Left lung (tissue), 10 donors: ENCODE measurements around the gene PPFIBP2. TPM values are rescaled to one million over a fixed set of nuclear protein-coding genes. Genes with fewer than 3 reads are reported as not detected.

ENCODE experiments used
- ATAC-seq: fragments of 200-7000 bp; cut with Tn5 transposase; one replicate; pipeline ENCODE4 v1.9.1; 2020; ENCODE audit warnings: moderate library complexity
- DNase-seq, 4 donors: peaks; one replicate each; pipeline ENCODE4 v3.0.0-alpha.2; 2013 to 2020
- H3K27ac ChIP-seq, 2 donors: fragments of 200-600 bp; sonication (generic) in 1 of 2; one replicate each; pipeline versions ENCODE4 v1.5.0 to v1.8.0; 2020 to 2021
- H3K27me3 ChIP-seq, 2 donors: fragments of 200-600 bp; sonication (generic) in 1 of 2; one replicate each; pipeline versions ENCODE4 v1.5.0 to v1.8.0; 2020 to 2021
- H3K36me3 ChIP-seq, 2 donors: fragments of 200-600 bp; sonication (generic) in 1 of 2; one replicate each; pipeline versions ENCODE4 v1.5.0 to v1.8.0; 2020 to 2021
- H3K4me1 ChIP-seq, 2 donors: fragments of 200-600 bp; one replicate each; pipeline ENCODE4 v1.8.0; 2021
- H3K4me3 ChIP-seq, 2 donors: fragments of 200-600 bp; sonication (generic) in 1 of 2; one replicate each; pipeline versions ENCODE4 v1.5.0 to v1.8.0; 2020 to 2021; ENCODE audit warnings: mild to moderate bottlenecking in 1 of 2
- H3K9me3 ChIP-seq, 2 donors: fragments of 200-600 bp; sonication (generic) in 1 of 2; one replicate each; pipeline versions ENCODE4 v1.5.0 to v1.8.0; 2020 to 2021
- intact Hi-C, 2 donors: fragments of 100-400 bp; cut with DNase I; formaldehyde crosslinking; loops; one replicate each; pipeline versions ENCODE4 v1.11.2 to v1.14.2; 2022
- polyA plus RNA-seq, 6 donors: library from polyadenylated mRNA; unstranded; fragments of 120-200 nt; gene quantifications; one replicate each; pipeline ENCODE4 v1.2.1, GENCODE V29; 2013; ENCODE audit not compliant: insufficient read length in 6 of 6
- total RNA-seq, 2 donors: library from RNA; stranded (reverse); fragmentation: NEBNext Ultra II Directional; extraction: Animal tissue kit (Norgen Biotek cat#: 25700); gene quantifications; one replicate each; pipeline ENCODE4 v1.2.1, GENCODE V29; 2021
- TF ChIP-seq, protein P1 (sequence below), 2 donors: fragments of 200-600 bp; sonication (generic) in 1 of 2; IDR thresholded peaks; one replicate each; pipeline versions ENCODE4 v1.5.0 to v1.8.0; 2021; ENCODE audit warnings: antibody characterized with exemption in 2 of 2
- donor health status: DM: no; HTN: yes; CAD: no.
- donor health status: DM: no; HTN: no; CAD: no.

PPFIBP2 gene
- total and polyA plus RNA-seq, 8 donors, result 18.7 to 48.7 (median 37.3) TPM

DNA sequence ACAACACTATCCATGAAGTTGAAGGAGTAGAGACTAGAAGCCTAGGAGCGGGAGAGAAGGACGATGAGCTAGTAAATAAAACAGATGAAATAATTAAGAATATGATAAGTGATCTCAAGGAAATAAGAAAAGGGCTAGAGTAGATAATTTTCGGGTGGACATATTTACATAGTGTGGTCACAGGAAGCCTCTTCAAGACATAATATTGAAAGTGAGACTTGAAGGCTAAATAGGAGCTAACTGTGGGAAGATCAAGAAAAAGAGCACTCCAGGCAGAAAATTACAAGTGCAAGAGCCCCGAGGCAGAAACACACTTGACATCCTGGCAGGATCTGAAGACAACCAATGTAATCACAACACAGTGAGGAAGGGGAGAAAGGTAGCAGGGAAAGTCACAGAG, 11.9 kb upstream of the PPFIBP2 start:
- no peak overlapping the region for H3K4me3 ChIP-seq
- H3K27ac ChIP-seq, result no peak overlapping the region
- TF ChIP-seq, protein P1, sequence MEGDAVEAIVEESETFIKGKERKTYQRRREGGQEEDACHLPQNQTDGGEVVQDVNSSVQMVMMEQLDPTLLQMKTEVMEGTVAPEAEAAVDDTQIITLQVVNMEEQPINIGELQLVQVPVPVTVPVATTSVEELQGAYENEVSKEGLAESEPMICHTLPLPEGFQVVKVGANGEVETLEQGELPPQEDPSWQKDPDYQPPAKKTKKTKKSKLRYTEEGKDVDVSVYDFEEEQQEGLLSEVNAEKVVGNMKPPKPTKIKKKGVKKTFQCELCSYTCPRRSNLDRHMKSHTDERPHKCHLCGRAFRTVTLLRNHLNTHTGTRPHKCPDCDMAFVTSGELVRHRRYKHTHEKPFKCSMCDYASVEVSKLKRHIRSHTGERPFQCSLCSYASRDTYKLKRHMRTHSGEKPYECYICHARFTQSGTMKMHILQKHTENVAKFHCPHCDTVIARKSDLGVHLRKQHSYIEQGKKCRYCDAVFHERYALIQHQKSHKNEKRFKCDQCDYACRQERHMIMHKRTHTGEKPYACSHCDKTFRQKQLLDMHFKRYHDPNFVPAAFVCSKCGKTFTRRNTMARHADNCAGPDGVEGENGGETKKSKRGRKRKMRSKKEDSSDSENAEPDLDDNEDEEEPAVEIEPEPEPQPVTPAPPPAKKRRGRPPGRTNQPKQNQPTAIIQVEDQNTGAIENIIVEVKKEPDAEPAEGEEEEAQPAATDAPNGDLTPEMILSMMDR (IDR thresholded peaks at IDR 0.05), result no peak
- H3K9me3 ChIP-seq, result no peaks in the 10 kb centered on the region
- H3K27me3 ChIP-seq, result no peaks in the 10 kb centered on the region
- DNase-seq (no peak), ATAC-seq (no peak)
- no peaks in the 10 kb centered on the region for H3K36me3 ChIP-seq
- H3K4me1 ChIP-seq, result no peaks in the 10 kb centered on the region
- intact Hi-C loops, result no loop called here

DNA sequence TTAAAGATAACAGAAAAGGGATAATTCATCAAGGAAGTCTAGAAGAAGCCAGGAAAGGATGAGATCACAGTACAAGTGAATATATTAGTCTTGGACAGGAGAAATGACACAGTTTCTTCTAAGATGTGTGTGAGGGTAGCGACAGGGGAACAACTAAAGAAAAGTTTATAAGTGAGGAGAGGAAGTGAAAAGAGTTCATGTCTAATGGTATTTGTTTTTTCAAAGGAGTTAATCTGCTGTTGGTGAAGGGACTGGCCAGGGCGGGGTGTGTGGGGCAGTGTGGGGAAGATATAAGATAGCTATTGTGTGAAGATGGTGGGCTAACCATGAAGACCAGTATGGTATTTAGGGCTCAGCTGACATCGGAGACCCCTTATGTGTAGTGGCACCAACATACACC, 7.6 kb upstream of the PPFIBP2 start:
- Histone ChIP-seq H3K27me3 (no peaks in the 10 kb centered on the region), H3K9me3 (no peaks in the 10 kb centered on the region), H3K36me3 (no peaks in the 10 kb centered on the region), H3K4me1 (peaks cover 0 to 3% of the 10 kb centered on the region in 2 donors), H3K4me3 (no peak overlapping the region), H3K27ac (no peak overlapping the region)
- TF ChIP-seq, protein P1 (IDR thresholded peaks at IDR 0.05), result no peak
- no peak for DNase-seq
- no peak for ATAC-seq
- intact Hi-C loops, result no loop called here

DNA sequence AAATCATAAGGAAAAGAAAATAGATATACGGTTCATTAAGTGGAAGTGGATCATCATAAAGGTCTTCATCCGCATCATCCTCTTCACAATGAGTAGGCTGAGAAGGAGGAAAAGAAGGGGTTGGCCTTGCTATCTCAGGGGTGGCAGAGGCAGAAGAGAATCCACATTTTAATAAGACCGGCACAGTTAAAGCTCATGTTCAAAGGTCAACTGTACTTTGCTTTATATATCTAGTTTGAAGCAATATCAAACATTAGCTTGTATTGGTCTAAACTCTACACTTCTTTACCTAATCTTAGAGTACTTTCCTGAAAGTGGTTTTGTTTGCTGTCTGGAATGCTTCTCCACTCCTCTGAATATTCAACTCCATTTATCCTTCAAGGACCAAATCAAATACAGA, 5.7 kb upstream of the PPFIBP2 start:
- TF ChIP-seq, protein P1 (IDR thresholded peaks at IDR 0.05), result no peak
- no peak for DNase-seq
- H3K4me3 ChIP-seq, result no peak overlapping the region
- intact Hi-C loops, result no loop called here
- no peak for ATAC-seq
- H3K36me3 ChIP-seq, result no peaks in the 10 kb centered on the region
- peaks cover 7 to 20% of the 10 kb centered on the region in 2 donors for H3K4me1 ChIP-seq
- no peak overlapping the region for H3K27ac ChIP-seq
- no peaks in the 10 kb centered on the region for H3K27me3 ChIP-seq
- H3K9me3 ChIP-seq, result no peaks in the 10 kb centered on the region

DNA sequence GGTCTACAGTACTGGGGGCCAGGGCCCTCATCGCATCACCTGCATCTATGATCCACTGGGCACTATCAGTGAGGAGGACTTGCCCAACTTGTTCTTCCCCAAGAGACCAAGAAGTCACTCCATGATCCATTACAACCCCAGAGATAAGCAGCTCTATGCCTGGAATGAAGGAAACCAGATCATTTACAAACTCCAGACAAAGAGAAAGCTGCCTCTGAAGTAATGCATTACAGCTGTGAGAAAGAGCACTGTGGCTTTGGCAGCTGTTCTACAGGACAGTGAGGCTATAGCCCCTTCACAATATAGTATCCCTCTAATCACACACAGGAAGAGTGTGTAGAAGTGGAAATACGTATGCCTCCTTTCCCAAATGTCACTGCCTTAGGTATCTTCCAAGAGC, 3.8 kb upstream of the PPFIBP2 start:
- intact Hi-C loops, result no loop called here
- Histone ChIP-seq H3K4me1 (peaks cover 9 to 32% of the 10 kb centered on the region in 2 donors), H3K36me3 (no peaks in the 10 kb centered on the region), H3K9me3 (no peaks in the 10 kb centered on the region), H3K27me3 (peaks cover 0 to 12% of the 10 kb centered on the region in 2 donors), H3K4me3 (no peak overlapping the region), H3K27ac (no peak overlapping the region)
- TF ChIP-seq, protein P1 (IDR thresholded peaks at IDR 0.05), result no peak
- DNase-seq, result no peak
- no peak for ATAC-seq

DNA sequence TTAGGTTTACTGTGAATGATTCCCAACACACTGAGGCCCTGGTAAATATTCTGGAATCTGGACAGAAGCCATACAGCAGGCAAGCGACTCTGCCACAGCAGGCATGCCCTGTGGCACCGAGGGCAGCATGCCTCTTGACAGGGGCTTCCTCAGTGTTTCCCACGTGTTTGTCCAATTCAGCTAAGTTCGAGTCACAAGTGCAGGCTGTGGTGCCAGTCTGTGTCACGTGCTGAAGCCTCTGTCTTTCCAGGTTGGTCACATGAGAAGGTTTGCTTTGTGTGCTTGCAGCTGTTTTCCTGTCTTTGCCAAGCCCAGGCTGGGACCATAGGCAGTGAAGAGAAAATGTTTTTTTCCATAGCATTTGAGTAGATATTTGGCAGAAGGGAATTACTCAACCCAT, 2.4 kb upstream of the PPFIBP2 start:
- peak in 2 of 4 donors; percentile 55 to 71 for DNase-seq
- no peak overlapping the region for H3K4me3 ChIP-seq
- no peak overlapping the region for H3K27ac ChIP-seq
- peaks cover 9 to 40% of the 10 kb centered on the region in 2 donors for H3K4me1 ChIP-seq
- no peaks in the 10 kb centered on the region for H3K36me3 ChIP-seq
- ATAC-seq, result no peak
- H3K9me3 ChIP-seq, result no peaks in the 10 kb centered on the region
- intact Hi-C loops, result no loop called here
- peaks cover 0 to 21% of the 10 kb centered on the region in 2 donors for H3K27me3 ChIP-seq
- TF ChIP-seq, protein P1 (IDR thresholded peaks at IDR 0.05), result no peak
